Measurements from ENCODE around the gene OXGR1.

DNA sequence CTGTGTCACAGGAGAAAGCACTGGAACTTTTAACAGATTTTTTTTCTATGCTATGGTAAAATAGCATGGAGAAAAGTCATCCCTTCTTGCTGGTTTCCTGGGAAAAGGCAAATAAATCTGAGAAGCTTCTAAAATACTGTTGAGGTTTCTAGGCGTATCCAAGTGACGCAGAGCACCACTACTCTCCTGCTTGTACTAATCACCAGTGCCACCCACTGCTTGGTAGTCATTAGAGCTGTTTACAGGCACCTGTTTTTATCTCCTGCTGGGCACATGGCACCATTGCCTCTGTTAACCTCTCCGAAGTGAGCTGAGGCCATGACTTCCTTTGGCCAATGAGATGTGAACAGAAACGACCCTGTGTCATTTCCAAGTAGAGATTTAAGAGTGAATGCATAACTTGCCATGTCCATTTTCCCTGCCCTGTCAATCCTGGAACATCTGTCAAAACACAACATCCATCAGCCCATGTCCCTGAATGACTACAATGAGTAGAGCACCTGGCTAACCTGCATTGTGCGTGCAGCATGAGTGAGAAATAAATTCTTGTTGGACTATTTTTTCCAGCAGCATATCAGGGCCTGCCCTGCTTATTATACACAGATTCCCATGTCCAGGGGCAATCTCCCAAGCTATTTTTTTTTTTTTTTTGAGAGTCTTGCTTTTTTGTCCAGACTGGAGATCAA, 17.3 kb upstream of the OXGR1 start:
- TF ChIP-seq CTCF (IDR thresholded peaks at IDR 0.05) (no peak), POLR2A (IDR thresholded peaks at IDR 0.05) (no peak)

Data from Peyer's patch (tissue), 4 donors.